Neural cell (in vitro differentiated cells): ENCODE results near the gene UVRAG.

Experiments
- CTCF ChIP-seq: fragments of 450-650 bp; IDR thresholded peaks from 2 replicates; pipeline ENCODE4 v1.5.1; 2014; ENCODE audit warnings: antibody characterized with exemption, mild to moderate bottlenecking, moderate library complexity; ENCODE audit not compliant: poor library complexity, severe bottlenecking
- EZH2 ChIP-seq: fragments of 200-600, 300-800 bp; shearing (Covaris generic), sonication (generic); IDR thresholded peaks from 2 replicates; pipeline ENCODE4 v1.6.1; 2014; ENCODE audit warnings: antibody characterized with exemption, low read length, borderline replicate concordance, mild to moderate bottlenecking; ENCODE audit not compliant: insufficient read depth, poor library complexity, severe bottlenecking
- TAF1 ChIP-seq: IDR thresholded peaks from 2 replicates; pipeline ENCODE4 v1.6.1; 2012; ENCODE audit warnings: low read depth

- TF ChIP-seq EZH2 = no peak
- TF ChIP-seq CTCF = no peak
- no peak for TF ChIP-seq TAF1
Measured at GRCh38 chr11:75986966-75987365, 172.0 kb downstream of the UVRAG start.
